ENCODE data around the gene CAB39.
"Not testable (repeated sequence)": the region's sequence is repeated elsewhere in the genome, so short reads cannot be mapped to it uniquely, and the experiment has no call there.

GRCh38 chr2:230702457-230702856 lies 10.2 kb upstream of the CAB39 start:
- TF ChIP-seq, protein P1, sequence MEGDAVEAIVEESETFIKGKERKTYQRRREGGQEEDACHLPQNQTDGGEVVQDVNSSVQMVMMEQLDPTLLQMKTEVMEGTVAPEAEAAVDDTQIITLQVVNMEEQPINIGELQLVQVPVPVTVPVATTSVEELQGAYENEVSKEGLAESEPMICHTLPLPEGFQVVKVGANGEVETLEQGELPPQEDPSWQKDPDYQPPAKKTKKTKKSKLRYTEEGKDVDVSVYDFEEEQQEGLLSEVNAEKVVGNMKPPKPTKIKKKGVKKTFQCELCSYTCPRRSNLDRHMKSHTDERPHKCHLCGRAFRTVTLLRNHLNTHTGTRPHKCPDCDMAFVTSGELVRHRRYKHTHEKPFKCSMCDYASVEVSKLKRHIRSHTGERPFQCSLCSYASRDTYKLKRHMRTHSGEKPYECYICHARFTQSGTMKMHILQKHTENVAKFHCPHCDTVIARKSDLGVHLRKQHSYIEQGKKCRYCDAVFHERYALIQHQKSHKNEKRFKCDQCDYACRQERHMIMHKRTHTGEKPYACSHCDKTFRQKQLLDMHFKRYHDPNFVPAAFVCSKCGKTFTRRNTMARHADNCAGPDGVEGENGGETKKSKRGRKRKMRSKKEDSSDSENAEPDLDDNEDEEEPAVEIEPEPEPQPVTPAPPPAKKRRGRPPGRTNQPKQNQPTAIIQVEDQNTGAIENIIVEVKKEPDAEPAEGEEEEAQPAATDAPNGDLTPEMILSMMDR (optimal IDR thresholded peaks at IDR 0.05 in 1 of 3, IDR thresholded peaks at IDR 0.05 in 1 of 3, conservative IDR thresholded peaks at IDR 0.05 in 1 of 3; ENCODE audit: extremely low read depth in 1 of 3, insufficient read depth in 2 of 3, low read length in 3 of 3) = not testable (repeated sequence)
- TF ChIP-seq EZH2 (IDR thresholded peaks at IDR 0.05; ENCODE audit: low read length) = not testable (repeated sequence)

Data from keratinocyte (primary cell).